HepG2 (cell line): ENCODE data around the gene SEPTIN12. TPM values are rescaled to one million over a fixed set of nuclear protein-coding genes. Genes with fewer than 3 reads are reported as not detected.

Source experiments
- MIER3 ChIP-seq: IDR thresholded peaks from 2 replicates; pipeline ENCODE4 v1.6.1; 2016; ENCODE audit warnings: missing compliant biosample characterization, borderline replicate concordance
- RFX5 ChIP-seq: IDR thresholded peaks from 2 replicates; pipeline ENCODE4 v1.6.1; 2011; ENCODE audit warnings: low read depth, low read length, improper control_type of control experiment
- SIX1 ChIP-seq: sonication (generic); formaldehyde crosslinking; IDR thresholded peaks from 2 replicates; pipeline ENCODE4 v1.4.0; 2020; ENCODE audit warnings: missing genetic modification reagents, borderline replicate concordance
- ZFP41 ChIP-seq: sonication (generic); formaldehyde crosslinking; IDR thresholded peaks from 2 replicates; pipeline ENCODE4 v1.4.0; 2020; ENCODE audit warnings: mild to moderate bottlenecking, missing genetic modification reagents, borderline replicate concordance
- ZNF329 ChIP-seq: sonication (generic); formaldehyde crosslinking; IDR thresholded peaks from 2 replicates; pipeline ENCODE4 v1.9.0; 2021; ENCODE audit warnings: low read depth, mild to moderate bottlenecking, missing genetic modification reagents
- ZNF776 ChIP-seq: sonication (generic); formaldehyde crosslinking; IDR thresholded peaks from 2 replicates; pipeline ENCODE4 v1.4.0; 2020; ENCODE audit warnings: mild to moderate bottlenecking, missing genetic modification reagents
- polyA plus RNA-seq, 8 experiments: library from polyadenylated mRNA; depleted of rRNA in 3 of 8; stranded (reverse) in 7 of 8; unstranded in 1 of 8; fragments of >200 nt; fragmentation: Illumina TruSeq in 4 of 8; extraction: Trizol in 4 of 8; gene quantifications; 2 replicates each; pipeline versions ENCODE4 v1.2.1 to v1.2.3, GENCODE V29; 2011 to 2016; ENCODE audit warnings: low read depth in 4 of 8, missing spikeins in 1 of 8, mixed read lengths in 1 of 8; ENCODE audit not compliant: insufficient read depth in 1 of 8
- total RNA-seq, 5 experiments: library from RNA; depleted of rRNA; stranded (reverse); fragments of >200 nt; fragmentation: Illumina TruSeq; extraction: Trizol; gene quantifications; 2 replicates each; pipeline ENCODE4 v1.2.3, GENCODE V29; 2016; ENCODE audit warnings: low read depth in 1 of 5
- TF ChIP-seq, protein P1 (sequence below), 2 experiments: fragments of 450-650 bp in 1 of 2; sonication (generic) in 1 of 2; formaldehyde crosslinking in 1 of 2; IDR thresholded peaks; 2 replicates each; pipeline versions ENCODE4 v1.6.1 to v1.8.0; 2016 to 2022; ENCODE audit warnings: antibody characterized with exemption in 1 of 2, mild to moderate bottlenecking in 1 of 2, missing genetic modification reagents in 1 of 2
- TF ChIP-seq, protein P2 (sequence below): sonication (generic); formaldehyde crosslinking; IDR thresholded peaks from 2 replicates; pipeline ENCODE4 v1.5.1; 2020; ENCODE audit warnings: missing genetic modification reagents, mild to moderate bottlenecking, borderline replicate concordance
- TF ChIP-seq, protein P3 (sequence below): sonication (generic); formaldehyde crosslinking; IDR thresholded peaks from 2 replicates; pipeline ENCODE4 v1.5.0; 2020; ENCODE audit warnings: missing genetic modification reagents, mild to moderate bottlenecking, borderline replicate concordance
- TF ChIP-seq, protein P4 (sequence below): sonication (generic); formaldehyde crosslinking; conservative IDR thresholded peaks from 2 replicates; pipeline ENCODE4 v1.8.0; 2022; ENCODE audit warnings: mild to moderate bottlenecking, moderate library complexity, missing genetic modification reagents

SEPTIN12 gene
- total and polyA plus RNA-seq, 2 of the 13 experiments (the other 11 are each of a cell fraction or from before 2014, with no cell fraction given) = 0.22 TPM; not detected in 1

DNA sequence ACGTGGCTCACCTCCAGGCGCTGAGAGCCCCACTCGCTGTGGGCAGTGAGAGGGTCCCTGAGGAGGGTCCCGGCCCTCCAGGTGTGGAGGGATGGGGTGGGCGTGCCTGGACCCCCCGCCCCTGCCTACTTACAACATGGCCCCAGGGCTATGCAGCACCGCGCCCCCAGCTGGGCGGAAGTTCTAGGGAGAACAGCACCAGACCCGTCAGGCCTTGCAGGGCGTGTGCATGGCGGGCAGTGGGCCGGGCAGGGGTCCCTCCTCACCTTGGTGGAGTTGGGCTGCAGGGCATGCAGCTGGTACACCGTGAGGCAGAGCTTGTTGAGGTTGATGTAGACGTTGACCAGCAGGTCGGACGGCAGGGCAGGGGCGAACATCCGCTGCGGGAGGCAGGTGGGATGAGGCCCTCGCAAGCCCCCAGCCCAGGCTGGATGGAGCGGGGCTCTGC, 9.7 kb upstream of the SEPTIN12 start (continued):
- TF ChIP-seq, protein P1, sequence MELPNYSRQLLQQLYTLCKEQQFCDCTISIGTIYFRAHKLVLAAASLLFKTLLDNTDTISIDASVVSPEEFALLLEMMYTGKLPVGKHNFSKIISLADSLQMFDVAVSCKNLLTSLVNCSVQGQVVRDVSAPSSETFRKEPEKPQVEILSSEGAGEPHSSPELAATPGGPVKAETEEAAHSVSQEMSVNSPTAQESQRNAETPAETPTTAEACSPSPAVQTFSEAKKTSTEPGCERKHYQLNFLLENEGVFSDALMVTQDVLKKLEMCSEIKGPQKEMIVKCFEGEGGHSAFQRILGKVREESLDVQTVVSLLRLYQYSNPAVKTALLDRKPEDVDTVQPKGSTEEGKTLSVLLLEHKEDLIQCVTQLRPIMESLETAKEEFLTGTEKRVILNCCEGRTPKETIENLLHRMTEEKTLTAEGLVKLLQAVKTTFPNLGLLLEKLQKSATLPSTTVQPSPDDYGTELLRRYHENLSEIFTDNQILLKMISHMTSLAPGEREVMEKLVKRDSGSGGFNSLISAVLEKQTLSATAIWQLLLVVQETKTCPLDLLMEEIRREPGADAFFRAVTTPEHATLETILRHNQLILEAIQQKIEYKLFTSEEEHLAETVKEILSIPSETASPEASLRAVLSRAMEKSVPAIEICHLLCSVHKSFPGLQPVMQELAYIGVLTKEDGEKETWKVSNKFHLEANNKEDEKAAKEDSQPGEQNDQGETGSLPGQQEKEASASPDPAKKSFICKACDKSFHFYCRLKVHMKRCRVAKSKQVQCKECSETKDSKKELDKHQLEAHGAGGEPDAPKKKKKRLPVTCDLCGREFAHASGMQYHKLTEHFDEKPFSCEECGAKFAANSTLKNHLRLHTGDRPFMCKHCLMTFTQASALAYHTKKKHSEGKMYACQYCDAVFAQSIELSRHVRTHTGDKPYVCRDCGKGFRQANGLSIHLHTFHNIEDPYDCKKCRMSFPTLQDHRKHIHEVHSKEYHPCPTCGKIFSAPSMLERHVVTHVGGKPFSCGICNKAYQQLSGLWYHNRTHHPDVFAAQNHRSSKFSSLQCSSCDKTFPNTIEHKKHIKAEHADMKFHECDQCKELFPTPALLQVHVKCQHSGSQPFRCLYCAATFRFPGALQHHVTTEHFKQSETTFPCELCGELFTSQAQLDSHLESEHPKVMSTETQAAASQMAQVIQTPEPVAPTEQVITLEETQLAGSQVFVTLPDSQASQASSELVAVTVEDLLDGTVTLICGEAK (IDR thresholded peaks at IDR 0.05) = no peak
- TF ChIP-seq, protein P1 (CRISPR knock-in tag; IDR thresholded peaks at IDR 0.05) = no peak
- TF ChIP-seq, protein P2, sequence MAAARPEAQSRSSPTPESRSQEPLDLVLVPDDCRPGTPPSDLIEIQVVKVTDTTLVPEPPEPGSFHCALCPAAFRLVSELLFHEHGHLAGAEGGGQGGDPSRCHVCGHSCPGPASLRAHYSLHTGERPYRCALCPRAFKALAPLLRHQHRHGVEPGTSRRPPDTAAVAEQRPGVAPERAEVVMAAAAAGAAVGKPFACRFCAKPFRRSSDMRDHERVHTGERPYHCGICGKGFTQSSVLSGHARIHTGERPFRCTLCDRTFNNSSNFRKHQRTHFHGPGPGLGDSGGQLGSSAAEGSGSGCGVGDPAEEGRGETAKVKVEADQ (CRISPR knock-in tag) = no peak
- no peak for TF ChIP-seq RFX5
- TF ChIP-seq ZNF776 (CRISPR knock-in tag) = no peak
- TF ChIP-seq, protein P3, sequence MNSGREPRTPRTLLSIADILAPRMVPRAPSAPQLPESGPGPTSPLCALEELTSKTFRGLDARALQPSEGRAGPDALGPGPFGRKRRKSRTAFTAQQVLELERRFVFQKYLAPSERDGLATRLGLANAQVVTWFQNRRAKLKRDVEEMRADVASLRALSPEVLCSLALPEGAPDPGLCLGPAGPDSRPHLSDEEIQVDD (CRISPR knock-in tag) = no peak
- TF ChIP-seq, protein P4, sequence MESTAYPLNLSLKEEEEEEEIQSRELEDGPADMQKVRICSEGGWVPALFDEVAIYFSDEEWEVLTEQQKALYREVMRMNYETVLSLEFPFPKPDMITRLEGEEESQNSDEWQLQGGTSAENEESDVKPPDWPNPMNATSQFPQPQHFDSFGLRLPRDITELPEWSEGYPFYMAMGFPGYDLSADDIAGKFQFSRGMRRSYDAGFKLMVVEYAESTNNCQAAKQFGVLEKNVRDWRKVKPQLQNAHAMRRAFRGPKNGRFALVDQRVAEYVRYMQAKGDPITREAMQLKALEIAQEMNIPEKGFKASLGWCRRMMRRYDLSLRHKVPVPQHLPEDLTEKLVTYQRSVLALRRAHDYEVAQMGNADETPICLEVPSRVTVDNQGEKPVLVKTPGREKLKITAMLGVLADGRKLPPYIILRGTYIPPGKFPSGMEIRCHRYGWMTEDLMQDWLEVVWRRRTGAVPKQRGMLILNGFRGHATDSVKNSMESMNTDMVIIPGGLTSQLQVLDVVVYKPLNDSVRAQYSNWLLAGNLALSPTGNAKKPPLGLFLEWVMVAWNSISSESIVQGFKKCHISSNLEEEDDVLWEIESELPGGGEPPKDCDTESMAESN (CRISPR knock-in tag) = no peak
- no peak for TF ChIP-seq ZFP41 (CRISPR knock-in tag)
- no peak for TF ChIP-seq MIER3 (CRISPR knock-in tag)
- no peak for TF ChIP-seq ZNF329
- TF ChIP-seq SIX1 (CRISPR knock-in tag) = no peak
